HG03520 (cell line): Measurements from ENCODE around the gene ERG.

Source experiments
- ATAC-seq: cut with Tn5 transposase; IDR thresholded peaks from one replicate; pipeline ENCODE4 v1.9.1; 2021; ENCODE audit warnings: mild to moderate bottlenecking, moderate library complexity; ENCODE audit not compliant: unreplicated experiment

Gene ERG

GRCh38 chr21:38396325-38396724 lies 102.0 kb downstream of the ERG start:
- no peak for ATAC-seq

- ATAC-seq = no peak
Measured at GRCh38 chr21:38395581-38395980, 102.7 kb downstream of the ERG start.

GRCh38 chr21:38392661-38393060 lies 105.6 kb downstream of the ERG start:
- no peak for ATAC-seq

- no peak for ATAC-seq
Measured at GRCh38 chr21:38389896-38390295, 108.4 kb downstream of the ERG start.

GRCh38 chr21:38389354-38389676 lies 109.0 kb downstream of the ERG start:
- ATAC-seq = no peak

GRCh38 chr21:38388647-38389353 lies 109.5 kb downstream of the ERG start:
- ATAC-seq = no peak

GRCh38 chr21:38388203-38388602 lies 110.1 kb downstream of the ERG start:
- ATAC-seq = no peak

GRCh38 chr21:38386967-38387366 lies 111.3 kb downstream of the ERG start:
- no peak for ATAC-seq

- ATAC-seq = no peak
Measured at GRCh38 chr21:38385427-38386175, 112.7 kb downstream of the ERG start.

- ATAC-seq = no peak
Measured at GRCh38 chr21:38384675-38385426, 113.4 kb downstream of the ERG start.

GRCh38 chr21:38384238-38384560 lies 114.1 kb downstream of the ERG start:
- no peak for ATAC-seq

GRCh38 chr21:38383411-38384237 lies 114.7 kb downstream of the ERG start:
- ATAC-seq = no peak

GRCh38 chr21:38380481-38381137 lies 117.7 kb downstream of the ERG start:
- no peak for ATAC-seq

- ATAC-seq = no peak
Measured at GRCh38 chr21:38379147-38379546, 119.1 kb downstream of the ERG start.

GRCh38 chr21:38377165-38378088 lies 120.8 kb downstream of the ERG start:
- ATAC-seq = no peak

GRCh38 chr21:38376693-38377092 lies 121.6 kb downstream of the ERG start:
- no peak for ATAC-seq

GRCh38 chr21:38376235-38376634 lies 122.0 kb downstream of the ERG start:
- ATAC-seq = no peak

- ATAC-seq = no peak
Measured at GRCh38 chr21:38367646-38368045, 130.6 kb downstream of the ERG start.

- ATAC-seq = no peak
Measured at GRCh38 chr21:38365521-38365920, 132.8 kb downstream of the ERG start.

- no peak for ATAC-seq
Measured at GRCh38 chr21:38363693-38364092, 134.6 kb downstream of the ERG start.
